GM12892 (cell line): ENCODE measurements around the gene ACR.

ENCODE experiments used
- POLR2A ChIP-seq: IDR thresholded peaks from 2 replicates; pipeline ENCODE4 v1.6.1; 2011; ENCODE audit warnings: low read depth, low read length, control low read depth
- POLR2AphosphoS5 ChIP-seq: IDR thresholded peaks from 2 replicates; pipeline ENCODE4 v1.6.1; 2011; ENCODE audit warnings: low read depth, low read length, control low read depth
- TAF1 ChIP-seq: IDR thresholded peaks from 2 replicates; pipeline ENCODE4 v1.6.1; 2011; ENCODE audit warnings: low read depth, mild to moderate bottlenecking, control low read depth, low read length, borderline replicate concordance

- TF ChIP-seq TAF1 (no peak), POLR2A (no peak), POLR2AphosphoS5 (no peak)
Measured at GRCh38 chr22:50708996-50709395, 29.0 kb upstream of the ACR start.
